ENCODE data around the gene OGDH.
"Not testable (repeated sequence)": the region's sequence is repeated elsewhere in the genome, so short reads cannot be mapped to it uniquely, and the experiment has no call there.

OGDH gene

GRCh38 chr7:44575054-44575453, 31.4 kb upstream of the OGDH start:
- intact Hi-C loops (cut with DNase I): no loop called here

DNA sequence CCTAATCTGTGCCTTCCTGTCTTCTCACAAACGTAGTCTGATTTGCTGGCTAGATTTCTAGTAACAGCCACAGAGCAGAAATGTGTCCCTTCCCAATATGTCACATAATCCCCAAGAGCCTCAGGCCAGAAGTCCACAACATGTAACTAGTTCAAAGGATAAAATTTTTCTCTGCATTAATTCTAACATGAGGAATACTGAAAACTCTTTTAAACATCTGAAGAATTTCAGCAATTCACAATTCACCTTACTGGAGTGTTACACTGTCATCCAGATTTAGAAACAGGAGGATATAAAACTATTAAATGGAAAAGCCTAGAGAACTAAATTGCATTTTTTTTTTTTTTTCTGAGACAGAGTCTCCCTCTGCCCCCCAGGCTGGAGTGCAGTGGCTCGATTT, 30.2 kb upstream of the OGDH start:
- DNase-seq: no peak
- intact Hi-C loops (cut with DNase I): no loop called here

More at GRCh38 chr7:44575054-44575453, 31.4 kb upstream of the OGDH start:
- DNase-seq: no peak

DNA sequence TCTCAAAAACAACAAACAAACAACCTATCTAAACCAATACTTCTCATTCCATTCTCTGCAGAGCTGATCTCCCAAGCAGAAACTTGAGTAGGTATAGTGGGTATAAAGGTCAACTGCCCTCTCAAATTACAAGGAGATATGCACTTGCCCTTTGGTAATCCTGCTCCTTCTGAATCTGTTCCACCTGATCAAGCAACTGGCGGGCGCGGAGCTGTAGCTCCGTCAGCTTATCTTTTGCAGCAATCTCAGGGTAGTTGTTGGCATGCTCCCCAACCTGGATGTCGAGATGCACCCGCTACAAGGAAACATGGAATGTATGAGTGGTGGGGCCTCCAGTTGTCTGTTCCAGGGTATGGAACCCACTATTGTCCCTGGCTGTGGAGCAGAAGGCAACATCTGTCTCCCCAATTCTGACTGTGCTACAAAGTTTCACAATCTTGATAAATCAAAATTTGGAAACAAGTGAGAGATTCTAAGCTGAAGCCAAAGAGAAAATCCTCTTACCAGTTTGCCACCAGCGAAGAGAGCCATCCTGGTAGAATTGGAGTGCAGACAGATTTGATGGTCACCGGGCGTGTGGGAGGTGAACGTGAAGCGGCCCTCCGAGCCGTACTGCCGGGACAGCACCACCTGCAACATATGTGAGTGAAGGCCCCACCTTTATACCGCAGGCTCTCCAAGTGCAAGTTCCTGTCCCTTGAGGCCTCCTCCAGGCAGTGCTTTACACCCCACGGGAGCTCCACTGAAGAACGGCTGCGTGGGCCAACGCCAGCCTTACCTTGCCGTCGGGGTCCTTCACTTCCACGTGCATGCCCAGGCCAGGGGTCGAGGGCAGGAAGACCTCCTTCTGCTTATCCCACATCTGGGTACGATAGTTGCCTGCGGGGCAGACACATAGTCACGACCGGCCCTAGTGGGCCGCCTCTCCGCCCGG, 25.2 kb upstream of the OGDH start:
- peak in 2 of 10 donors; percentile 74 to 85 for DNase-seq
- intact Hi-C loops (cut with DNase I): loop anchor here (5.0 kb wide), 2 partner anchors 166 to 216 kb away; partner anchors contain the start of genes PPIA and ZMIZ2

- DNase-seq: peak; percentile 97 to 100 (median 99)
- intact Hi-C loops (cut with DNase I): loop anchor here (5.0 kb wide), 2 partner anchors 165 to 215 kb away; partner anchors contain the start of genes PPIA and ZMIZ2
Measured at GRCh38 chr7:44581879-44582603, 24.4 kb upstream of the OGDH start, which contains the start of gene TMED4. TMED4 (minus strand) TSS chr7:44582231; CDS start chr7:44582206, 25 bp downstream.

DNA sequence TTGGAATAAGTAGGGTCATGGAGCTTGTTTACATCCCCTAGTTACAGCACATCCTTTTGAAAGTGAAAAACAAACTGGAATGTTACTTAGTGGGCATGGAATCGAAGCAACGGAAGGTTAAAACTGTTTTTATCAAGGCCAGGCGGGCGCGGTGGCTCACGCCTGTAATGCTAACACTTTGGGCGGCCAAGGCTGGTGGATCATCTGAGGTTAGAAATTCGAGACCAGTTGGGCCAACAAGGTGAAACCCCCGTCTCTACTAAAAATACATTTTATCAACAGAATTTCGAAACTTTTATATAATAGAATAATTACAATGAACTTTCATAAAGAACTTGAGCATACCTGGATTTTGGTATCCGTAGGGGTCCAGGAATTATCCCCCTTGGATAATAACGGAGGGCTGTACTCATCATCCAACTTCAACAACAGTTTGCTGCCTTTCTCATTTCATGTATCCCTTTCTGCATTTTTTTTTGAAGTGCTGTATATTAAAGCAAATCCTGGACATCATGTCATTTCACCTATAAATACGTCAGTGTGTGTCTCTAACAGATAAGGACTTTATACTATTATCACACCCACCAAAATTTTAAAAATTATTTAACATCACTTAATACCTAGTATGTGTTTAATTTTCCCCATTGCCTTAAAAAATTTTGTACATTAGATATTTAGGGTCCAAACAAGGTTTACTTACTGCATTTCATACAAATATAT, 23.1 kb upstream of the OGDH start:
- no peak for DNase-seq
- intact Hi-C loops (cut with DNase I): loop anchor here (5.0 kb wide), 2 partner anchors 164 to 214 kb away; partner anchors contain the start of genes PPIA and ZMIZ2

GRCh38 chr7:44587843-44588711, 18.4 kb upstream of the OGDH start:
- intact Hi-C loops (cut with DNase I): loop anchor here (5.0 kb wide), 2 partner anchors 259 to 549 kb away; partner anchors contain the start of gene H2AZ2
- DNase-seq: peak in 2 of 10 donors; percentile 28 to 36

- DNase-seq: no peak
- intact Hi-C loops (cut with DNase I): no loop called here
Measured at GRCh38 chr7:44590910-44591309, 15.5 kb upstream of the OGDH start.

- DNase-seq: no peak
- intact Hi-C loops (cut with DNase I): no loop called here
Measured at GRCh38 chr7:44595934-44596635, 10.3 kb upstream of the OGDH start.

- intact Hi-C loops (cut with DNase I); DNase-seq: not testable (repeated sequence)
Measured at GRCh38 chr7:44597181-44597580, 9.2 kb upstream of the OGDH start.

GRCh38 chr7:44599222-44599621, 7.2 kb upstream of the OGDH start:
- intact Hi-C loops (cut with DNase I): no loop called here
- no peak for DNase-seq

DNA sequence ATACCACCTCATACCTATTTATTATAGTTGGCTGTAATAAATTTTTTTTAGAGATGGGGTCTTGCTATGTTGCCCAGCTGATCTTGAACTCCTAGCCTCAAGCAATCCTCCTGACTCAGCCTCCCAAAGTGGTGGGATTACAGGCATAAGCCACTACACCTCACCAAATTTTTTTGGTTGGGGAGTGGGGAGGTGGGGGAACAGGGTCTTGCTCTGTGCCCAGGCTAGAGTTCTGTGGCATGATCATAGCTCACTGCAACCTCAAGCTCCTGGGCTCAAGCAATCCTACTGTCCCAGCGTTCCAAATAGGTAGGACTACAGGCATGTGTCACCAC, 3.9 kb upstream of the OGDH start:
- intact Hi-C loops (cut with DNase I): no loop called here
- DNase-seq: no peak

GRCh38 chr7:44603193-44603592, 3.2 kb upstream of the OGDH start:
- intact Hi-C loops (cut with DNase I): no loop called here
- no peak for DNase-seq

DNA sequence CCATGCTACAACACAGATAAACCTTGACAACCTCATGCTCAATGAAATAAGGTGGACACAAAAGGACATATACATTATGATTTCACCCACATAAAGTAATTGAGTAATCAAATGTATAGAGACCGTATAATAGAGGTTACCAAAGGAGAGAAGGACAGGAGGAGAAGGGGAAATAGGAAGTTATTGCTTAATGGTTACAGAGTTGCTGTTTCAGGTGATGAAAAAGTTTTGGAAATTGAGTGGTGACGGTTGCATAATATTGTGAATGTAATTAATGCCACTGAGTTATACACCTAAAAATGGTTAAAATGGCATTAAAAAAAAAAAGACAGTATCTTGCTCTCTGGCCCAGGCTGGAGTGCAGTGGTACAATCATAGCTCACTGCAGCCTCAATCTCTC, 1.5 kb upstream of the OGDH start:
- DNase-seq: no peak
- intact Hi-C loops (cut with DNase I): loop anchor here (5.0 kb wide), 2 partner anchors 192 to 242 kb away; partner anchors contain the start of genes H2AZ2 and PPIA

GRCh38 chr7:44607141-44608068, 978 bp downstream of the OGDH start:
- no peak for DNase-seq
- intact Hi-C loops (cut with DNase I): loop anchor here (2.0 to 5.0 kb wide), 3 partner anchors 141 to 240 kb away; partner anchors contain the start of genes H2AZ2, PPIA and ZMIZ2

- DNase-seq: no peak
- intact Hi-C loops (cut with DNase I): loop anchor here (5.0 kb wide), 2 partner anchors 188 to 238 kb away; partner anchors contain the start of genes H2AZ2 and PPIA
Measured at GRCh38 chr7:44608916-44609648, 2.7 kb downstream of the OGDH start.

DNA sequence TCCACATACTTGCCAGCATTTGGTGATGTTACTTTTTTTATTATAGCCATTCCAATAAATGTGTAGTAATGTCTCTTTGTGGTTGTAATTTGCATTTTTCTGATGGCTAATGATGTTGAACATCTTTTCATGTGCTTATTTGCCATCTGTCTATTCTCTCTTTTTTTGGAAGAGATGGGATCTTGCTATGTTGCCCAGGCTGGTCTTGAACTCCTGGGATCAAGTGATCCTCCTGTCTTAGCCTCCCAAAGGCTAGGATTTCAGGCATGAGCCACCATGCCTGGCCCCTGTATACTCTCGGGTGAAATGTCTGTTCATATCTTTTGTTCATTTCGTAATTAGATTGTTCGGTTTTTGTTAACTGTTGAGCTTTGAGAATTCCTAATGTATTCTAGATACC, 3.4 kb downstream of the OGDH start:
- intact Hi-C loops (cut with DNase I): loop anchor here (5.0 kb wide), 2 partner anchors 187 to 237 kb away; partner anchors contain the start of genes H2AZ2 and PPIA
- DNase-seq: no peak

- no peak for DNase-seq
- intact Hi-C loops (cut with DNase I): no loop called here
Measured at GRCh38 chr7:44615149-44615611, 8.8 kb downstream of the OGDH start.
